ENCODE data around the gene FAM187B.
"Not testable (repeated sequence)": the region's sequence is repeated elsewhere in the genome, so short reads cannot be mapped to it uniquely, and the experiment has no call there.

The FAM187B gene

GRCh38 chr19:35261356-35262100, 33.0 kb upstream of the FAM187B start:
- DNase-seq, result no peak

GRCh38 chr19:35260694-35261304, 32.3 kb upstream of the FAM187B start:
- no peak for DNase-seq

- DNase-seq, result no peak
These were observed 28.5 kb upstream of the FAM187B start for GRCh38 chr19:35257113-35257461.

GRCh38 chr19:35256566-35256965, 28.0 kb upstream of the FAM187B start:
- no peak for DNase-seq

- no peak for DNase-seq
These were observed 26.1 kb upstream of the FAM187B start for GRCh38 chr19:35254341-35255297.

- DNase-seq, result no peak
These were observed 25.1 kb upstream of the FAM187B start for GRCh38 chr19:35253316-35254286.

- no peak for DNase-seq
These were observed 22.9 kb upstream of the FAM187B start for GRCh38 chr19:35251456-35251855.

- DNase-seq, result no peak
These were observed 21.5 kb upstream of the FAM187B start for GRCh38 chr19:35249848-35250711.

GRCh38 chr19:35249146-35249847, 20.8 kb upstream of the FAM187B start:
- DNase-seq, result no peak

- peak; percentile 92 to 97 for DNase-seq
These were observed 20.0 kb upstream of the FAM187B start, which contains the start of gene LSR for GRCh38 chr19:35248310-35249145. Gene LSR, plus strand, starts transcription at chr19:35249002. Its CDS starts 21 bp downstream, at chr19:35249023.

- peak; percentile 88 to 97 for DNase-seq
These were observed 19.2 kb upstream of the FAM187B start for GRCh38 chr19:35247526-35248309.

GRCh38 chr19:35246466-35247092, 18.0 kb upstream of the FAM187B start:
- no peak for DNase-seq

- no peak for DNase-seq
These were observed 12.9 kb upstream of the FAM187B start for GRCh38 chr19:35241417-35241816.

- no peak for DNase-seq
These were observed 11.8 kb upstream of the FAM187B start for GRCh38 chr19:35240327-35240726.

- not testable (repeated sequence) for DNase-seq
These were observed 11.1 kb upstream of the FAM187B start for GRCh38 chr19:35239597-35239996.

- DNase-seq, result no peak
These were observed 8.3 kb upstream of the FAM187B start for GRCh38 chr19:35236638-35237400.

- DNase-seq, result no peak
These were observed 4.4 kb upstream of the FAM187B start for GRCh38 chr19:35232912-35233311.
